HepG2 (cell line): Measurements from ENCODE around the gene DDO. TPM values are rescaled to one million over a fixed set of nuclear protein-coding genes. Genes with fewer than 3 reads are reported as not detected.

Experiments used
- CENPX ChIP-seq: sonication (generic); formaldehyde crosslinking; IDR thresholded peaks from 2 replicates; pipeline ENCODE4 v1.9.0; 2021; ENCODE audit warnings: mild to moderate bottlenecking, missing genetic modification reagents, moderate library complexity
- ELF3 ChIP-seq: IDR thresholded peaks from 2 replicates; pipeline ENCODE4 v1.6.1; 2016; ENCODE audit warnings: missing genetic modification reagents, missing compliant biosample characterization
- GABPA ChIP-seq, 2 experiments: IDR thresholded peaks; 2 replicates each; pipeline ENCODE4 v1.6.1; 2011 to 2016; ENCODE audit warnings: low read depth in 2 of 2, low read length in 1 of 2, missing biosample characterization in 1 of 2, missing genetic modification characterization in 1 of 2
- HOXA9 ChIP-seq: sonication (generic); formaldehyde crosslinking; IDR thresholded peaks from 2 replicates; pipeline ENCODE4 v1.8.1; 2022; ENCODE audit warnings: missing genetic modification reagents, mild to moderate bottlenecking, moderate library complexity, borderline replicate concordance
- MYNN ChIP-seq: sonication (generic); formaldehyde crosslinking; IDR thresholded peaks from 2 replicates; pipeline ENCODE4 v1.4.0; 2020; ENCODE audit warnings: mild to moderate bottlenecking, low read depth, missing genetic modification reagents
- NFIC ChIP-seq: IDR thresholded peaks from 2 replicates; pipeline ENCODE4 v1.6.1; 2012; ENCODE audit warnings: mild to moderate bottlenecking, low read length, inconsistent platforms
- PHF5A ChIP-seq: IDR thresholded peaks from one replicate; pipeline ENCODE4 v1.6.1; 2018; ENCODE audit warnings: low read depth, missing genetic modification reagents; ENCODE audit not compliant: unreplicated experiment
- RBM22 ChIP-seq: fragments of 200-400 bp; formaldehyde crosslinking; optimal IDR thresholded peaks from 2 replicates; pipeline ENCODE3; 2017; ENCODE audit warnings: mild to moderate bottlenecking, low read length, moderate library complexity
- RBM39 ChIP-seq: fragments of 200-400 bp; formaldehyde crosslinking; IDR thresholded peaks from one replicate; pipeline ENCODE4 v1.6.1; 2018; ENCODE audit warnings: antibody characterized with exemption, mild to moderate bottlenecking, low read depth, low read length; ENCODE audit not compliant: poor library complexity, severe bottlenecking
- YEATS2 ChIP-seq: sonication (generic); formaldehyde crosslinking; IDR thresholded peaks from 2 replicates; pipeline ENCODE4 v1.4.0; 2020; ENCODE audit warnings: missing genetic modification reagents, borderline replicate concordance
- ZFP90 ChIP-seq: sonication (generic); formaldehyde crosslinking; IDR thresholded peaks from 2 replicates; pipeline ENCODE4 v1.8.0; 2022; ENCODE audit warnings: missing genetic modification reagents, mild to moderate bottlenecking, inconsistent platforms, borderline replicate concordance
- ZNF124 ChIP-seq: sonication (generic); formaldehyde crosslinking; IDR thresholded peaks from 2 replicates; pipeline ENCODE4 v1.4.0; 2020; ENCODE audit warnings: missing genetic modification reagents
- ZNF326 ChIP-seq: sonication (generic); formaldehyde crosslinking; IDR thresholded peaks from 2 replicates; pipeline ENCODE4 v1.4.0; 2020; ENCODE audit warnings: missing genetic modification reagents, borderline replicate concordance
- ZNF607 ChIP-seq: sonication (generic); formaldehyde crosslinking; IDR thresholded peaks from 2 replicates; pipeline ENCODE4 v1.5.1; 2020; ENCODE audit warnings: missing genetic modification reagents, mild to moderate bottlenecking, borderline replicate concordance
- ZNF615 ChIP-seq: sonication (generic); formaldehyde crosslinking; IDR thresholded peaks from 2 replicates; pipeline ENCODE4 v1.5.0; 2020; ENCODE audit warnings: mild to moderate bottlenecking, missing genetic modification reagents, borderline replicate concordance
- ZNF792 ChIP-seq: IDR thresholded peaks from 2 replicates; pipeline ENCODE4 v1.6.1; 2016
- polyA plus RNA-seq, 8 experiments: library from polyadenylated mRNA; depleted of rRNA in 3 of 8; stranded (reverse) in 7 of 8; unstranded in 1 of 8; fragments of >200 nt; fragmentation: Illumina TruSeq in 4 of 8; extraction: Trizol in 4 of 8; gene quantifications; 2 replicates each; pipeline versions ENCODE4 v1.2.1 to v1.2.3, GENCODE V29; 2011 to 2016; ENCODE audit warnings: low read depth in 4 of 8, missing spikeins in 1 of 8, mixed read lengths in 1 of 8; ENCODE audit not compliant: insufficient read depth in 1 of 8
- total RNA-seq, 5 experiments: library from RNA; depleted of rRNA; stranded (reverse); fragments of >200 nt; fragmentation: Illumina TruSeq; extraction: Trizol; gene quantifications; 2 replicates each; pipeline ENCODE4 v1.2.3, GENCODE V29; 2016; ENCODE audit warnings: low read depth in 1 of 5
- TF ChIP-seq, protein P1 (sequence below): sonication (generic); formaldehyde crosslinking; IDR thresholded peaks from 2 replicates; pipeline ENCODE4 v1.4.0; 2020; ENCODE audit warnings: missing genetic modification reagents
- TF ChIP-seq, protein P2 (sequence below): sonication (generic); formaldehyde crosslinking; conservative IDR thresholded peaks from 2 replicates; pipeline ENCODE4 v1.8.0; 2022; ENCODE audit warnings: mild to moderate bottlenecking, moderate library complexity, missing genetic modification reagents
- TF ChIP-seq, protein P3 (sequence below): sonication (generic); formaldehyde crosslinking; IDR thresholded peaks from 2 replicates; pipeline ENCODE4 v1.5.0; 2020; ENCODE audit warnings: mild to moderate bottlenecking, missing genetic modification reagents
- TF ChIP-seq, protein P4 (sequence below): sonication (generic); formaldehyde crosslinking; IDR thresholded peaks from 2 replicates; pipeline ENCODE4 v1.4.0; 2020; ENCODE audit warnings: low read depth, missing genetic modification reagents

DDO gene
- total and polyA plus RNA-seq, 2 of the 13 experiments (the other 11 are each of a cell fraction or from before 2014, with no cell fraction given), result 6.1 to 10.3 TPM

DNA sequence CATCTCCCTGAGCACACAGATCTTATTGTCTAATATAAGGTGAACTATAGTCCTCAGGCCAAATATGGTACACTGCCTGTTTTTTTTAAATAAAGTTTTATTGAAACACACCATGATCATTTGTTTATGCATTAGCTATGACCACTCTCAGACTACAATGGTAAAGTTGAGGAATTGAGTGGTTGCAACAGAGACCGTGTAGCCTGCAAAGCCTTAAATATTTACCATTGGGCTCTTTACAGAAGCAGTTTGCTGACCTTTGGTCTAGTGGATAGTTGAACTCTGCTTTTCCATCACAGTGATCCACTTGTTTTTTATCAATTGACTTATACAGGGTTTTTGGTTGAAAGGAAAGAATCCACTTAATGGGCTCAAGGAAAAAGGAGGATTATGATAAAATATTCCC lies 29.9 kb downstream of the DDO start (continued):
- TF ChIP-seq RBM39, result no peak
- TF ChIP-seq ZNF607 (CRISPR knock-in tag), result no peak
- TF ChIP-seq PHF5A, result no peak
- TF ChIP-seq ZFP90 (CRISPR knock-in tag), result no peak
- no peak for TF ChIP-seq HOXA9
- no peak for TF ChIP-seq GABPA (IDR thresholded peaks at IDR 0.05; ENCODE audit: low read depth, low read length)
- TF ChIP-seq GABPA (CRISPR knock-in tag; IDR thresholded peaks at IDR 0.05; ENCODE audit: low read depth), result no peak
- no peak for TF ChIP-seq ZNF326 (CRISPR knock-in tag)
- TF ChIP-seq ZNF124, result no peak
- no peak for TF ChIP-seq CENPX (CRISPR knock-in tag)
- TF ChIP-seq RBM22, result no peak
- no peak for TF ChIP-seq ZNF792 (CRISPR knock-in tag)
- no peak for TF ChIP-seq ZNF615
- no peak; the same call in 1 of the 2 replicates for TF ChIP-seq ELF3
- TF ChIP-seq, protein P1, sequence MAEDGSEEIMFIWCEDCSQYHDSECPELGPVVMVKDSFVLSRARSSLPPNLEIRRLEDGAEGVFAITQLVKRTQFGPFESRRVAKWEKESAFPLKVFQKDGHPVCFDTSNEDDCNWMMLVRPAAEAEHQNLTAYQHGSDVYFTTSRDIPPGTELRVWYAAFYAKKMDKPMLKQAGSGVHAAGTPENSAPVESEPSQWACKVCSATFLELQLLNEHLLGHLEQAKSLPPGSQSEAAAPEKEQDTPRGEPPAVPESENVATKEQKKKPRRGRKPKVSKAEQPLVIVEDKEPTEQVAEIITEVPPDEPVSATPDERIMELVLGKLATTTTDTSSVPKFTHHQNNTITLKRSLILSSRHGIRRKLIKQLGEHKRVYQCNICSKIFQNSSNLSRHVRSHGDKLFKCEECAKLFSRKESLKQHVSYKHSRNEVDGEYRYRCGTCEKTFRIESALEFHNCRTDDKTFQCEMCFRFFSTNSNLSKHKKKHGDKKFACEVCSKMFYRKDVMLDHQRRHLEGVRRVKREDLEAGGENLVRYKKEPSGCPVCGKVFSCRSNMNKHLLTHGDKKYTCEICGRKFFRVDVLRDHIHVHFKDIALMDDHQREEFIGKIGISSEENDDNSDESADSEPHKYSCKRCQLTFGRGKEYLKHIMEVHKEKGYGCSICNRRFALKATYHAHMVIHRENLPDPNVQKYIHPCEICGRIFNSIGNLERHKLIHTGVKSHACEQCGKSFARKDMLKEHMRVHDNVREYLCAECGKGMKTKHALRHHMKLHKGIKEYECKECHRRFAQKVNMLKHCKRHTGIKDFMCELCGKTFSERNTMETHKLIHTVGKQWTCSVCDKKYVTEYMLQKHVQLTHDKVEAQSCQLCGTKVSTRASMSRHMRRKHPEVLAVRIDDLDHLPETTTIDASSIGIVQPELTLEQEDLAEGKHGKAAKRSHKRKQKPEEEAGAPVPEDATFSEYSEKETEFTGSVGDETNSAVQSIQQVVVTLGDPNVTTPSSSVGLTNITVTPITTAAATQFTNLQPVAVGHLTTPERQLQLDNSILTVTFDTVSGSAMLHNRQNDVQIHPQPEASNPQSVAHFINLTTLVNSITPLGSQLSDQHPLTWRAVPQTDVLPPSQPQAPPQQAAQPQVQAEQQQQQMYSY (CRISPR knock-in tag), result no peak
- no peak for TF ChIP-seq NFIC
- no peak for TF ChIP-seq MYNN (CRISPR knock-in tag)
- TF ChIP-seq, protein P2, sequence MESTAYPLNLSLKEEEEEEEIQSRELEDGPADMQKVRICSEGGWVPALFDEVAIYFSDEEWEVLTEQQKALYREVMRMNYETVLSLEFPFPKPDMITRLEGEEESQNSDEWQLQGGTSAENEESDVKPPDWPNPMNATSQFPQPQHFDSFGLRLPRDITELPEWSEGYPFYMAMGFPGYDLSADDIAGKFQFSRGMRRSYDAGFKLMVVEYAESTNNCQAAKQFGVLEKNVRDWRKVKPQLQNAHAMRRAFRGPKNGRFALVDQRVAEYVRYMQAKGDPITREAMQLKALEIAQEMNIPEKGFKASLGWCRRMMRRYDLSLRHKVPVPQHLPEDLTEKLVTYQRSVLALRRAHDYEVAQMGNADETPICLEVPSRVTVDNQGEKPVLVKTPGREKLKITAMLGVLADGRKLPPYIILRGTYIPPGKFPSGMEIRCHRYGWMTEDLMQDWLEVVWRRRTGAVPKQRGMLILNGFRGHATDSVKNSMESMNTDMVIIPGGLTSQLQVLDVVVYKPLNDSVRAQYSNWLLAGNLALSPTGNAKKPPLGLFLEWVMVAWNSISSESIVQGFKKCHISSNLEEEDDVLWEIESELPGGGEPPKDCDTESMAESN, result no peak
- TF ChIP-seq, protein P3, sequence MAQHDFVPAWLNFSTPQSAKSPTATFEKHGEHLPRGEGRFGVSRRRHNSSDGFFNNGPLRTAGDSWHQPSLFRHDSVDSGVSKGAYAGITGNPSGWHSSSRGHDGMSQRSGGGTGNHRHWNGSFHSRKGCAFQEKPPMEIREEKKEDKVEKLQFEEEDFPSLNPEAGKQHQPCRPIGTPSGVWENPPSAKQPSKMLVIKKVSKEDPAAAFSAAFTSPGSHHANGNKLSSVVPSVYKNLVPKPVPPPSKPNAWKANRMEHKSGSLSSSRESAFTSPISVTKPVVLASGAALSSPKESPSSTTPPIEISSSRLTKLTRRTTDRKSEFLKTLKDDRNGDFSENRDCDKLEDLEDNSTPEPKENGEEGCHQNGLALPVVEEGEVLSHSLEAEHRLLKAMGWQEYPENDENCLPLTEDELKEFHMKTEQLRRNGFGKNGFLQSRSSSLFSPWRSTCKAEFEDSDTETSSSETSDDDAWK (CRISPR knock-in tag), result no peak
- TF ChIP-seq, protein P4, sequence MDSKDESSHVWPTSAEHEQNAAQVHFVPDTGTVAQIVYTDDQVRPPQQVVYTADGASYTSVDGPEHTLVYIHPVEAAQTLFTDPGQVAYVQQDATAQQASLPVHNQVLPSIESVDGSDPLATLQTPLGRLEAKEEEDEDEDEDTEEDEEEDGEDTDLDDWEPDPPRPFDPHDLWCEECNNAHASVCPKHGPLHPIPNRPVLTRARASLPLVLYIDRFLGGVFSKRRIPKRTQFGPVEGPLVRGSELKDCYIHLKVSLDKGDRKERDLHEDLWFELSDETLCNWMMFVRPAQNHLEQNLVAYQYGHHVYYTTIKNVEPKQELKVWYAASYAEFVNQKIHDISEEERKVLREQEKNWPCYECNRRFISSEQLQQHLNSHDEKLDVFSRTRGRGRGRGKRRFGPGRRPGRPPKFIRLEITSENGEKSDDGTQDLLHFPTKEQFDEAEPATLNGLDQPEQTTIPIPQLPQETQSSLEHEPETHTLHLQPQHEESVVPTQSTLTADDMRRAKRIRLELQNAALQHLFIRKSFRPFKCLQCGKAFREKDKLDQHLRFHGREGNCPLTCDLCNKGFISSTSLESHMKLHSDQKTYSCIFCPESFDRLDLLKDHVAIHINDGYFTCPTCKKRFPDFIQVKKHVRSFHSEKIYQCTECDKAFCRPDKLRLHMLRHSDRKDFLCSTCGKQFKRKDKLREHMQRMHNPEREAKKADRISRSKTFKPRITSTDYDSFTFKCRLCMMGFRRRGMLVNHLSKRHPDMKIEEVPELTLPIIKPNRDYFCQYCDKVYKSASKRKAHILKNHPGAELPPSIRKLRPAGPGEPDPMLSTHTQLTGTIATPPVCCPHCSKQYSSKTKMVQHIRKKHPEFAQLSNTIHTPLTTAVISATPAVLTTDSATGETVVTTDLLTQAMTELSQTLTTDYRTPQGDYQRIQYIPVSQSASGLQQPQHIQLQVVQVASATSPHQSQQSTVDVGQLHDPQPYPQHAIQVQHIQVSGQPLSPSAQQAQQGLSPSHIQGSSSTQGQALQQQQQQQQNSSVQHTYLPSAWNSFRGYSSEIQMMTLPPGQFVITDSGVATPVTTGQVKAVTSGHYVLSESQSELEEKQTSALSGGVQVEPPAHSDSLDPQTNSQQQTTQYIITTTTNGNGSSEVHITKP (CRISPR knock-in tag), result no peak
- peak; percentile 26; the same call in 1 of the 2 replicates for TF ChIP-seq YEATS2 (CRISPR knock-in tag)
